SJSA1 (cell line): ENCODE results near the gene ZNF524. TPM values are rescaled to one million over a fixed set of nuclear protein-coding genes. Genes with fewer than 3 reads are reported as not detected.
A peak's percentile ranks its signal among the peaks of the same experiment; 100 is the strongest.

ENCODE experiments used
- DNase-seq, 2 experiments: peaks; one replicate each; pipeline ENCODE4 v3.0.0-alpha.2; 2015 to 2020; ENCODE audit warnings: low spot score in 2 of 2, low read depth in 1 of 2
- H3K27ac ChIP-seq: fragments of 250-450 bp; sonication (Bioruptor Pico); 2 replicates; pipeline ENCODE4 v1.5.1; 2020; ENCODE audit warnings: mild to moderate bottlenecking, moderate library complexity
- H3K27me3 ChIP-seq: fragments of 250-450 bp; sonication (Bioruptor Pico); replicated peaks from 2 replicates; pipeline ENCODE4 v1.5.1; 2020; ENCODE audit warnings: mild to moderate bottlenecking, moderate library complexity
- H3K36me3 ChIP-seq: fragments of 250-450 bp; sonication (Bioruptor Pico); 2 replicates; pipeline ENCODE4 v1.5.1; 2020; ENCODE audit warnings: mild to moderate bottlenecking
- H3K4me1 ChIP-seq: fragments of 250-450 bp; sonication (Bioruptor Pico); replicated peaks from 2 replicates; pipeline ENCODE4 v1.6.1; 2021; ENCODE audit warnings: mild to moderate bottlenecking
- H3K4me3 ChIP-seq: fragments of 250-450 bp; sonication (Bioruptor Pico); 2 replicates; pipeline ENCODE4 v1.5.1; 2020; ENCODE audit warnings: mild to moderate bottlenecking
- H3K9me3 ChIP-seq: fragments of 250-450 bp; sonication (Bioruptor Pico); replicated peaks from 2 replicates; pipeline ENCODE4 v1.5.1; 2020; ENCODE audit warnings: mild to moderate bottlenecking
- total RNA-seq: library from RNA; depleted of rRNA; stranded (reverse); fragments of >200 nt; shearing (Covaris generic); gene quantifications from 2 replicates; pipeline ENCODE4 v1.2.3, GENCODE V29; 2014; rRNA removed

ZNF524 gene
- total RNA-seq, 1 experiment from 2014 or later, result 15.5 TPM

- H3K4me1 ChIP-seq, result peaks cover 26% of the 10 kb centered on the region
- H3K9me3 ChIP-seq, result no peaks in the 10 kb centered on the region
- peak overlapping the region; percentile 57 for H3K4me3 ChIP-seq
- H3K27me3 ChIP-seq, result no peaks in the 10 kb centered on the region
- no peak overlapping the region for H3K27ac ChIP-seq
- H3K36me3 ChIP-seq, result peaks cover 27% of the 10 kb centered on the region
- peak in 1 of 2 experiments; percentile 40 for DNase-seq
Measured at GRCh38 chr19:55648585-55649267, 48.6 kb downstream of the ZNF524 start.

GRCh38 chr19:55649268-55650125 is 49.4 kb downstream of the ZNF524 start:
- Histone ChIP-seq H3K27me3 (no peaks in the 10 kb centered on the region), H3K4me1 (peaks cover 22% of the 10 kb centered on the region), H3K27ac (no peak overlapping the region), H3K36me3 (peaks cover 27% of the 10 kb centered on the region), H3K4me3 (no peak overlapping the region), H3K9me3 (no peaks in the 10 kb centered on the region)
- DNase-seq, result no peak

- H3K27ac ChIP-seq, result no peak overlapping the region
- no peaks in the 10 kb centered on the region for H3K27me3 ChIP-seq
- no peak for DNase-seq
- peaks cover 16% of the 10 kb centered on the region for H3K4me1 ChIP-seq
- H3K9me3 ChIP-seq, result no peaks in the 10 kb centered on the region
- peaks cover 23% of the 10 kb centered on the region for H3K36me3 ChIP-seq
- H3K4me3 ChIP-seq, result no peak overlapping the region
Measured at GRCh38 chr19:55650126-55650557, 50.1 kb downstream of the ZNF524 start.

- Histone ChIP-seq H3K27me3 (no peaks in the 10 kb centered on the region), H3K4me3 (no peak overlapping the region), H3K9me3 (no peaks in the 10 kb centered on the region), H3K27ac (no peak overlapping the region), H3K4me1 (peaks cover 16% of the 10 kb centered on the region; the same call in 1 of the 2 replicates), H3K36me3 (peaks cover 23% of the 10 kb centered on the region)
- DNase-seq, result peak in 1 of 2 experiments; percentile 41
Measured at GRCh38 chr19:55650602-55651230, 50.6 kb downstream of the ZNF524 start.

- H3K4me3 ChIP-seq, result no peak overlapping the region
- DNase-seq, result peak in 1 of 2 experiments; percentile 43
- no peaks in the 10 kb centered on the region for H3K27me3 ChIP-seq
- H3K36me3 ChIP-seq, result peaks cover 26% of the 10 kb centered on the region
- no peak overlapping the region for H3K27ac ChIP-seq
- H3K4me1 ChIP-seq, result peaks cover 18% of the 10 kb centered on the region; the same call in 1 of the 2 replicates
- no peaks in the 10 kb centered on the region for H3K9me3 ChIP-seq
Measured at GRCh38 chr19:55651236-55651635, 51.1 kb downstream of the ZNF524 start.

GRCh38 chr19:55652311-55653128 is 52.4 kb downstream of the ZNF524 start:
- Histone ChIP-seq H3K4me1 (peaks cover 25% of the 10 kb centered on the region; the same call in 1 of the 2 replicates), H3K9me3 (no peaks in the 10 kb centered on the region), H3K4me3 (no peak overlapping the region), H3K27me3 (no peaks in the 10 kb centered on the region), H3K27ac (no peak overlapping the region), H3K36me3 (peaks cover 21% of the 10 kb centered on the region)
- DNase-seq, result no peak

Other genes with a start within 250 kb of the ZNF524 start
- 0.11 TPM in 1 of 2 replicates, not detected in the other for gene COX6B2, start 245.6 kb upstream of the ZNF524 start, total RNA-seq
- 0.03 TPM in 1 of 2 replicates, not detected in the other for gene GARIN5B, start 237.0 kb upstream of the ZNF524 start, total RNA-seq
- 116 and 141 TPM in 2 replicates for gene IL11, start 229.8 kb upstream of the ZNF524 start, total RNA-seq
- gene TMEM190, start 223.5 kb upstream of the ZNF524 start, total RNA-seq, result not detected in 2 replicates
- not detected in 2 replicates for gene TMEM238, start 216.0 kb upstream of the ZNF524 start, total RNA-seq
- gene RPL28, start 214.4 kb upstream of the ZNF524 start, total RNA-seq, result 243 and 543 TPM in 2 replicates
- gene UBE2S, start 192.5 kb upstream of the ZNF524 start, total RNA-seq, result 509 and 518 TPM in 2 replicates
- gene SHISA7, start 157.0 kb upstream of the ZNF524 start, total RNA-seq, result not detected in 2 replicates
- gene ISOC2, start 138.6 kb upstream of the ZNF524 start, total RNA-seq, result 71.7 and 97.3 TPM in 2 replicates
- not detected in 2 replicates for gene C19orf85, start 135.5 kb upstream of the ZNF524 start, total RNA-seq
- 1.1 and 4.1 TPM in 2 replicates for gene ZNF628, start 123.7 kb upstream of the ZNF524 start, total RNA-seq
- gene NAT14, start 115.1 kb upstream of the ZNF524 start, total RNA-seq, result 10.9 and 12.1 TPM in 2 replicates
- gene SSC5D, start 111.9 kb upstream of the ZNF524 start, total RNA-seq, result not detected in 2 replicates
- not detected in 2 replicates for gene SBK2, start 63.2 kb upstream of the ZNF524 start, total RNA-seq
- gene SBK3, start 54.7 kb upstream of the ZNF524 start, total RNA-seq, result 0.32 TPM in 1 of 2 replicates, not detected in the other
- 7.2 and 12.7 TPM in 2 replicates for gene ZNF579, start 19.4 kb upstream of the ZNF524 start, total RNA-seq
- 2.4 and 5.4 TPM in 2 replicates for gene FIZ1, start 771 bp upstream of the ZNF524 start, total RNA-seq
- gene ZNF865, start 5.4 kb downstream of the ZNF524 start, total RNA-seq, result 0.63 and 1.4 TPM in 2 replicates
- gene ZNF784, start 24.3 kb downstream of the ZNF524 start, total RNA-seq, result 4.7 and 10.2 TPM in 2 replicates
- gene ZNF580, start 40.7 kb downstream of the ZNF524 start, total RNA-seq, result 6.5 and 6.9 TPM in 2 replicates
- gene ZNF581, start 43.4 kb downstream of the ZNF524 start, total RNA-seq, result 5.5 and 10.1 TPM in 2 replicates
- 3.5 and 6.0 TPM in 2 replicates for gene CCDC106, start 47.9 kb downstream of the ZNF524 start, total RNA-seq
- gene U2AF2, start 54.7 kb downstream of the ZNF524 start, total RNA-seq, result 137 and 183 TPM in 2 replicates
- 67.7 and 103 TPM in 2 replicates for gene EPN1, start 74.9 kb downstream of the ZNF524 start, total RNA-seq
- not detected in 2 replicates for gene NLRP9, start 138.1 kb downstream of the ZNF524 start, total RNA-seq
- gene RFPL4A, start 158.8 kb downstream of the ZNF524 start, total RNA-seq, result not detected in 2 replicates
- not detected in 2 replicates for gene RFPL4AL1, start 168.8 kb downstream of the ZNF524 start, total RNA-seq
- gene NLRP11, start 231.7 kb downstream of the ZNF524 start, total RNA-seq, result not detected in 2 replicates
- gene NLRP4, start 236.3 kb downstream of the ZNF524 start, total RNA-seq, result not detected in 2 replicates